WERI-Rb-1 (cell line): ENCODE results near the gene WDR19.

Experiments
- DNase-seq: peaks from one replicate; pipeline ENCODE4 v3.0.0-alpha.2; 2020
- H3K27ac ChIP-seq: fragments of 250-450 bp; sonication (Bioruptor Pico); 2 replicates; pipeline ENCODE4 v1.5.1; 2020; ENCODE audit warnings: mild to moderate bottlenecking, moderate library complexity
- H3K27me3 ChIP-seq: fragments of 250-450 bp; sonication (Bioruptor Pico); 2 replicates; pipeline ENCODE4 v1.5.1; 2021; ENCODE audit warnings: mild to moderate bottlenecking, low read depth, moderate library complexity; ENCODE audit not compliant: insufficient read depth, severe bottlenecking
- H3K36me3 ChIP-seq: fragments of 250-450 bp; sonication (Bioruptor Pico); 2 replicates; pipeline ENCODE4 v1.5.1; 2020; ENCODE audit warnings: mild to moderate bottlenecking, moderate library complexity
- H3K4me3 ChIP-seq: 2 replicates; pipeline ENCODE4 v1.5.1; 2011; ENCODE audit warnings: low read depth, mild to moderate bottlenecking, control low read depth, low read length
- H3K9me3 ChIP-seq: fragments of 250-450 bp; sonication (Bioruptor Pico); 2 replicates; pipeline ENCODE4 v1.5.1; 2021; ENCODE audit warnings: mild to moderate bottlenecking, moderate library complexity; ENCODE audit not compliant: severe bottlenecking
- TF ChIP-seq, protein P1 (sequence below): IDR thresholded peaks from 2 replicates; pipeline ENCODE4 v1.5.1; 2011; ENCODE audit warnings: low read depth, mild to moderate bottlenecking, control low read depth, inconsistent platforms, low read length

WDR19 gene

GRCh38 chr4:39157520-39157919 lies 24.8 kb upstream of the WDR19 start:
- no peak for DNase-seq
- H3K27ac ChIP-seq: no peak overlapping the region
- no peaks in the 10 kb centered on the region for H3K27me3 ChIP-seq
- no peak overlapping the region for H3K4me3 ChIP-seq
- TF ChIP-seq, protein P1, sequence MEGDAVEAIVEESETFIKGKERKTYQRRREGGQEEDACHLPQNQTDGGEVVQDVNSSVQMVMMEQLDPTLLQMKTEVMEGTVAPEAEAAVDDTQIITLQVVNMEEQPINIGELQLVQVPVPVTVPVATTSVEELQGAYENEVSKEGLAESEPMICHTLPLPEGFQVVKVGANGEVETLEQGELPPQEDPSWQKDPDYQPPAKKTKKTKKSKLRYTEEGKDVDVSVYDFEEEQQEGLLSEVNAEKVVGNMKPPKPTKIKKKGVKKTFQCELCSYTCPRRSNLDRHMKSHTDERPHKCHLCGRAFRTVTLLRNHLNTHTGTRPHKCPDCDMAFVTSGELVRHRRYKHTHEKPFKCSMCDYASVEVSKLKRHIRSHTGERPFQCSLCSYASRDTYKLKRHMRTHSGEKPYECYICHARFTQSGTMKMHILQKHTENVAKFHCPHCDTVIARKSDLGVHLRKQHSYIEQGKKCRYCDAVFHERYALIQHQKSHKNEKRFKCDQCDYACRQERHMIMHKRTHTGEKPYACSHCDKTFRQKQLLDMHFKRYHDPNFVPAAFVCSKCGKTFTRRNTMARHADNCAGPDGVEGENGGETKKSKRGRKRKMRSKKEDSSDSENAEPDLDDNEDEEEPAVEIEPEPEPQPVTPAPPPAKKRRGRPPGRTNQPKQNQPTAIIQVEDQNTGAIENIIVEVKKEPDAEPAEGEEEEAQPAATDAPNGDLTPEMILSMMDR: no peak
- H3K9me3 ChIP-seq: no peaks in the 10 kb centered on the region
- no peaks in the 10 kb centered on the region for H3K36me3 ChIP-seq

DNA sequence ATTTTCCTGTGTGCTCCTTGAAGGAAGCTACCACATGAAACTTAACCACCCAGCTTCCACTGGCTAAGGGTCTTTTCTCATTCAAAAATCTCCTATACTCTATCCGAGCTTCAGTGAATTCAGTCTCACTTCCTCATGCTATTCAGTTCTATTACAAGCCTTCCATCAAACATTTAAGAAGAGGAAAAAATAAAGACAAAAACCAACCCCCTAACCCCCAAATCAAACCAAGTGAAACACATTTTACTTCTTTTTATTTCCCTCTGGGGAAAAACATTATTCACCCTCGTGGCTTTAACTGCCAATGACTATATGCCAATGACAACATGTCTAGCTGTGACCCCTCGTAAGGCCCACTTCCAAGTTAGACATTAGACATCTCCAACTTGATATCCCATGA lies 16.2 kb upstream of the WDR19 start:
- H3K27ac ChIP-seq: no peak overlapping the region
- no peaks in the 10 kb centered on the region for H3K9me3 ChIP-seq
- no peaks in the 10 kb centered on the region for H3K27me3 ChIP-seq
- no peak overlapping the region for H3K4me3 ChIP-seq
- no peaks in the 10 kb centered on the region for H3K36me3 ChIP-seq
- no peak for DNase-seq
- TF ChIP-seq, protein P1: no peak

- Histone ChIP-seq H3K36me3 (no peaks in the 10 kb centered on the region), H3K9me3 (no peaks in the 10 kb centered on the region), H3K27me3 (no peaks in the 10 kb centered on the region), H3K4me3 (no peak overlapping the region), H3K27ac (no peak overlapping the region)
- TF ChIP-seq, protein P1: no peak
- no peak for DNase-seq
Measured at GRCh38 chr4:39166669-39167068, 15.7 kb upstream of the WDR19 start.

DNA sequence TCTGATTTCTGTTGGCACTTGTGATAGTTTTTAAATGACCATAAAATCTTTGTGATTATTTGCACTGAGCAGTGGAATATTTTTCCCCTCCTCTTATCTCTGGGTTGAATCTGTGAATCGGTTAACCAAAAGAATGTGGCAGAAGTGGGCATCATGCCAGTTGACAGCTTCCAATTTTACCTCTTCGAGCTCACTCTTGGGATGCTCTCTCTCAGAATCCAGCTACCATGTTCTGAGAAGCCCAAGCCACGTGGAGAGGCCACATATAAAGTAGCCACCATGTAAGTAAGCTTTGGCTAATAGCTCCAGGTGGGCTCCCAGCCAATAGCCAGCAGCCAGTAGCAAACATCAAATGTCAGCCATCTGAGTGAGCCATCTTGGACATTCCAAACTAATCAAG lies 12.9 kb upstream of the WDR19 start:
- H3K9me3 ChIP-seq: no peaks in the 10 kb centered on the region

GRCh38 chr4:39170301-39170700 lies 12.0 kb upstream of the WDR19 start:
- Histone ChIP-seq H3K27ac (no peak overlapping the region), H3K36me3 (no peaks in the 10 kb centered on the region), H3K27me3 (no peaks in the 10 kb centered on the region), H3K9me3 (no peaks in the 10 kb centered on the region), H3K4me3 (no peak overlapping the region)
- TF ChIP-seq, protein P1: no peak
- no peak for DNase-seq

More for the DNA sequence above, 12.9 kb upstream of the WDR19 start:
- Histone ChIP-seq H3K27me3 (no peaks in the 10 kb centered on the region), H3K27ac (no peak overlapping the region), H3K36me3 (no peaks in the 10 kb centered on the region), H3K4me3 (no peak overlapping the region)
- TF ChIP-seq, protein P1: no peak
- no peak for DNase-seq

- TF ChIP-seq, protein P1: no peak
- no peak overlapping the region for H3K27ac ChIP-seq
- H3K27me3 ChIP-seq: no peaks in the 10 kb centered on the region
- no peak for DNase-seq
- no peaks in the 10 kb centered on the region for H3K36me3 ChIP-seq
- no peaks in the 10 kb centered on the region for H3K9me3 ChIP-seq
- no peak overlapping the region for H3K4me3 ChIP-seq
Measured at GRCh38 chr4:39178706-39179105, 3.6 kb upstream of the WDR19 start.
